Activated naive CD4-positive, alpha-beta T cell treated with anti-CD3 and anti-CD28 coated beads, Interleukin-2, amount 50 U/mL, for 24 hours (primary cell): ENCODE measurements around the gene RPS2.
A peak's percentile ranks its signal among the peaks of the same experiment; 100 is the strongest.
"Not testable (repeated sequence)": the region's sequence is repeated elsewhere in the genome, so short reads cannot be mapped to it uniquely, and the experiment has no call there.

Experiments
- H3K27ac Mint-ChIP-seq: one replicate; pipeline ENCODE4 v1.8.0; 2021; ENCODE audit warnings: mild to moderate bottlenecking, mixed read lengths
- H3K27me3 Mint-ChIP-seq: one replicate; pipeline ENCODE4 v1.8.0; 2021; ENCODE audit warnings: mixed read lengths
- H3K36me3 Mint-ChIP-seq: one replicate; pipeline ENCODE4 v1.8.0; 2021; ENCODE audit warnings: mixed read lengths
- H3K4me1 Mint-ChIP-seq: one replicate; pipeline ENCODE4 v1.8.0; 2021; ENCODE audit warnings: mixed read lengths
- H3K4me3 Mint-ChIP-seq: one replicate; pipeline ENCODE4 v1.8.0; 2021; ENCODE audit warnings: mild to moderate bottlenecking, mixed read lengths
- H3K9me3 Mint-ChIP-seq: one replicate; pipeline ENCODE4 v1.8.0; 2021; ENCODE audit warnings: mixed read lengths

The RPS2 gene

DNA sequence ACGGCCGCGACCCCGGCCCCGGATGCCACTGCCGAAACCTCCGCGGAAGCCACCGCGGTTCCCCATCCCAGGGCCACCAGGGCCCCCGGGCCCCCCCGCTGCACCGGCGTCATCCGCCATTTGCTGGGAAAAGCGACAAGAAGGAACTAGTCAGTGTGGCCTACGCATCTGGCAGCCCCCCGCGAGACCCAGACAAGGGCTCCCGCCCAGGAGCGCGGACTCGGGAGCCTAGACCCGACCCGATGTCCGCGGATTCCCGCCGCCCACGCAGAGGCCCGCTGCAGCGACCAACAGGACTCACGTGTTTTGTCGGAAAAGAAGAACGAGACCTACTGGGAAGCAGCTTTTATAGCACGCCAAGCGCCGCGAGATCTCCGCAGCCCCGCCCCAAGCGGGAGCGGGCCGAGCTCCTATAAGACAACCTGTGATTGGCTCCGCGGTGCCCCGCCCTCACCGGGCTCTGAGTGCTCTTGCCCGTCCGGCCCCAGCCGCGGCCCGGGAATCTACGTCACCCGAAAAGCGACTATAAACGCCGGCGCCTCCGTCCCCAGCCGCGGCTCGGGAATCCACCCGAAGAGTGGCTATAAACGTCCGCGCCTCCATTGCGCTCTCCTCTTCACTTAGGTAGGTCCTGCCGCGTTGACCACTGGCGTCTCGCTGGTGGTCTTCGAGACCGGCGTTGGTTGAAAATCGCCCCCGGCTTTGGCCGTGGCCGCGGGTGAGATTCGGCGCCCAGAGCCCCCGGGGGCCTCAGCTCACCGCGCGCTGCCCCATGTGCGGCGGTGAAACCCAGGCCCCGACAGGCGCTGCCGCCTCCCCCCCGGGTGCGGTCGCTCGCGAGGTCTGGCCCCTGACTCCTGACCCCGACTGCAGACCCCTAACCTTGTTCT lies at the start of gene RPS2:
TSS of gene RPS2 (minus strand) at position 321 of the 890 bp plus-strand sequence. CDS start at position 120, 201 bp downstream.
- H3K36me3 Mint-ChIP-seq = peaks cover 22% of the 10 kb centered on the region
- H3K4me3 Mint-ChIP-seq = peak within 1 kb of the TSS; percentile 94
- no peaks in the 10 kb centered on the region for H3K9me3 Mint-ChIP-seq
- H3K27me3 Mint-ChIP-seq = no peaks in the 10 kb centered on the region
- peak within 1 kb of the TSS; percentile 98 for H3K27ac Mint-ChIP-seq
- peaks cover 31% of the 10 kb centered on the region for H3K4me1 Mint-ChIP-seq

GRCh38 chr16:2013527-2013926 lies 48.9 kb upstream of the RPS2 start:
- Mint-ChIP-seq H3K27ac (no peak overlapping the region), H3K4me3 (no peak overlapping the region), H3K36me3 (no peaks in the 10 kb centered on the region), H3K27me3 (no peaks in the 10 kb centered on the region), H3K9me3 (no peaks in the 10 kb centered on the region), H3K4me1 (peaks cover 9% of the 10 kb centered on the region)

- H3K4me3 Mint-ChIP-seq, H3K9me3 Mint-ChIP-seq, H3K27me3 Mint-ChIP-seq, H3K36me3 Mint-ChIP-seq, H3K27ac Mint-ChIP-seq: not testable (repeated sequence)
- peaks cover 27% of the 10 kb centered on the region for H3K4me1 Mint-ChIP-seq
Measured at GRCh38 chr16:2011726-2012125, 47.1 kb upstream of the RPS2 start.

DNA sequence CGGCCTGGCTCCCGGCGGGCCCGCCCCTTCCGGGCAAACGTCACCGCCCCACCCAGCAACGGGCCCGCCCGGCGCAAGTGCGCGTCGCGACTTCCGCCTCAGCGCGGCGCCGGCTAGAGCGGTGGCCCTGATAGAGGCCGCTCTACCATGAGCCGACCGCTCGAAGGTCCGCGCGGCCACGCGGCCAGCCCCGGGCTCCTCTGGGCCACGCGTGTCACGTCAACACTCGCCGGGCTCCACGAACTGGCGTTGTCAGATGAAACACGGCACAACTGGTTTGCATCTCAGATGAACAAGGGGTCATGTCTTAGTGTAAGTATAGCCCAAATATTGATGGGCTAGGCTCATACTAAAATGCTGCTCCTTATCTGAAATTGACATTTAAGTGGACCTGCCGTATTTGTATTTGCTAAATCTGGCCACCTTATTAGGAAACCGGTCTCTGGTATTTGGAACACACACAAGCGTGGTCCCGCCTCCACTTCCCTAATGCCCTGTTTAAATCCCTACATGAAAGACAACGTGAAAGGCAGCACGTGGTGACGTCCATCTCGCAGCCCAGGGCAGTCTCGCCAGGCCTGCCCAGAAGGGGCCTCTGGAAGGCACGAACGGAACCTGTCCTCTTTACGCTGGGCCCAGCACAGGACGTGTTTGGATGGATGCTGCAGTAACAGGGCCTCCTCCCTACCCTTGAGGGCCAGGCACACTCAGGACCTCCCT lies 45.3 kb upstream of the RPS2 start, which contains the start of gene ZNF598:
TSS of gene ZNF598 (minus strand) at position 31 of the 720 bp plus-strand sequence.
- H3K4me3 Mint-ChIP-seq = peak within 1 kb of the TSS; percentile 95
- H3K27me3 Mint-ChIP-seq = no peaks in the 10 kb centered on the region
- H3K27ac Mint-ChIP-seq = peak within 1 kb of the TSS; percentile 93
- peaks cover 2% of the 10 kb centered on the region for H3K36me3 Mint-ChIP-seq
- H3K9me3 Mint-ChIP-seq = no peaks in the 10 kb centered on the region
- H3K4me1 Mint-ChIP-seq = peaks cover 34% of the 10 kb centered on the region

GRCh38 chr16:2009164-2009711 lies 44.6 kb upstream of the RPS2 start:
- Mint-ChIP-seq H3K9me3 (no peaks in the 10 kb centered on the region), H3K36me3 (peaks cover 2% of the 10 kb centered on the region), H3K4me1 (peaks cover 36% of the 10 kb centered on the region), H3K27ac (no peak overlapping the region), H3K4me3 (peak overlapping the region; percentile 95), H3K27me3 (no peaks in the 10 kb centered on the region)

DNA sequence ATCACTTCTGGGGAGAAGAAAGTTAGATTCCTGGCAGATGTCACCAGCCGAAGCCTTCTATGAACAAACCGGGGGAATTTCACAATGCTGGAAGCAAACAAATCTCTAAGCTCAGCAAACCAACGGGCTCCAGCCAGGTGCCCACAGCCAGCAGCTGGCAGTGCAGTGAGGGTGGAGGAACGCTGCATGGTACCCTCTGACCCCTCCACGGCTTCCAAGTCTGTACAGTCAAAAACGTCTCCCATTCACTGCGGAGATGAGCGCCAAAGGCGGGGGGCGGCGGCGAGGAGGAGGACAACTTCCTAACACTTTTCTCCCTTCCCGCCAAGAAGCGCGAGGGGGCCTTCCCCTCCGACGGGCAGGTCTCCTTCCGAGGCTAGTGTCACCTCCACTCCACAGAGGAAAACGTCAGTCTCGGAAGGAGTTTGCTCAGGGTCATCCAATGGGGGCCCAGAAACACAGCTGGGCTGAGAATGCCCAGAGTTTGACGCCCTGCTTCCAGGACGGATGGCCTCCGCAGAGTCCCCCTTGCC lies 44.1 kb upstream of the RPS2 start:
- H3K36me3 Mint-ChIP-seq = peaks cover 2% of the 10 kb centered on the region
- peak overlapping the region; percentile 55 for H3K27ac Mint-ChIP-seq
- H3K9me3 Mint-ChIP-seq = no peaks in the 10 kb centered on the region
- H3K4me3 Mint-ChIP-seq = peak overlapping the region; percentile 95
- H3K27me3 Mint-ChIP-seq = no peaks in the 10 kb centered on the region
- H3K4me1 Mint-ChIP-seq = peaks cover 40% of the 10 kb centered on the region

GRCh38 chr16:2008009-2008526 lies 43.4 kb upstream of the RPS2 start:
- Mint-ChIP-seq H3K4me1 (peaks cover 40% of the 10 kb centered on the region), H3K4me3 (peak overlapping the region; percentile 95), H3K36me3 (peaks cover 2% of the 10 kb centered on the region), H3K9me3 (no peaks in the 10 kb centered on the region), H3K27me3 (no peaks in the 10 kb centered on the region), H3K27ac (peak overlapping the region; percentile 46)

DNA sequence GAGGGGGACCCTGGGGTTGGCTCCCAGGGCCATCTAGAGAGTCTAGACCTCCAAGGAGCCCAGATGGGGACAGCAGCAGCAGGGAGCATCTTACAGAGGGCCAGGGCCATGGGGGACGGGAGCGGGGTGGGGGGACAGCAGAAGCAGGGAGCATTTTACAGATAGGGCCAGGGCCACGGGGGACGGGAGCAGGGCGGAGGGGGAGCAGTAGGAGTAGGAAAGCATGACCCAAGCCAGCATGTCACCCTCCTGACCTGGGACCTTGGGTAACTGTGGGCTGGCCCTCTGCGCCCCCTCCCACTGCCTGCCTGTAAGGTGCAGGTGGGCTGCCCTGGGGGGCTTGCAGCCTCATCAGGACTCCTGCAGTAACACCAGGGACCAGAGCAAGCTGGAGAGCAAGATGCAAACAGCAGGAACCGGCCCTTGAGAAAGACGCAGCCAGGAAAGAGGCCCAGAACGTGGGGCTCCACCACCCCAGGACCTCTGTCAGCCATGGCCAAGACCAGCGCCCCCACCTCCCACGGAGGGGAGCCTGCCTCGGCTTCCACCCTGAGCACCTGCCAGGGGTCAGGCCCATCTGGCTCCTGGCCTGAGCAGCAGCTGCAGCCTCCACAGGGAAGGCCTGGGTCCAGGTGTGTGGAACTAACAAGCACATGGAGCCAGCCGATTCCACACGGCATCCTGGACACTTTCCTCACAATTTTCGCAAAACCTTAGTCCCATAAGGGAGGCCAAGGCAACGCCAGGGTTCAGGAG lies 42.6 kb upstream of the RPS2 start:
- H3K27ac Mint-ChIP-seq = no peak overlapping the region
- no peaks in the 10 kb centered on the region for H3K27me3 Mint-ChIP-seq
- H3K36me3 Mint-ChIP-seq = peaks cover 2% of the 10 kb centered on the region
- H3K9me3 Mint-ChIP-seq = no peaks in the 10 kb centered on the region
- H3K4me1 Mint-ChIP-seq = peaks cover 40% of the 10 kb centered on the region
- peak overlapping the region; percentile 95 for H3K4me3 Mint-ChIP-seq

- no peak overlapping the region for H3K27ac Mint-ChIP-seq
- peaks cover 40% of the 10 kb centered on the region for H3K4me1 Mint-ChIP-seq
- H3K27me3 Mint-ChIP-seq = no peaks in the 10 kb centered on the region
- H3K4me3 Mint-ChIP-seq = peak overlapping the region; percentile 26
- H3K9me3 Mint-ChIP-seq = no peaks in the 10 kb centered on the region
- peaks cover 2% of the 10 kb centered on the region for H3K36me3 Mint-ChIP-seq
Measured at GRCh38 chr16:2006317-2006716, 41.7 kb upstream of the RPS2 start.

GRCh38 chr16:2005646-2006045 lies 41.0 kb upstream of the RPS2 start:
- Mint-ChIP-seq H3K9me3 (no peaks in the 10 kb centered on the region), H3K4me1 (peaks cover 40% of the 10 kb centered on the region), H3K4me3 (peak overlapping the region; percentile 26), H3K27ac (no peak overlapping the region), H3K36me3 (peaks cover 2% of the 10 kb centered on the region), H3K27me3 (no peaks in the 10 kb centered on the region)

- peaks cover 2% of the 10 kb centered on the region for H3K36me3 Mint-ChIP-seq
- peaks cover 35% of the 10 kb centered on the region for H3K4me1 Mint-ChIP-seq
- H3K27me3 Mint-ChIP-seq = no peaks in the 10 kb centered on the region
- no peak overlapping the region for H3K4me3 Mint-ChIP-seq
- H3K27ac Mint-ChIP-seq = no peak overlapping the region
- H3K9me3 Mint-ChIP-seq = no peaks in the 10 kb centered on the region
Measured at GRCh38 chr16:2004795-2005517, 40.3 kb upstream of the RPS2 start.

DNA sequence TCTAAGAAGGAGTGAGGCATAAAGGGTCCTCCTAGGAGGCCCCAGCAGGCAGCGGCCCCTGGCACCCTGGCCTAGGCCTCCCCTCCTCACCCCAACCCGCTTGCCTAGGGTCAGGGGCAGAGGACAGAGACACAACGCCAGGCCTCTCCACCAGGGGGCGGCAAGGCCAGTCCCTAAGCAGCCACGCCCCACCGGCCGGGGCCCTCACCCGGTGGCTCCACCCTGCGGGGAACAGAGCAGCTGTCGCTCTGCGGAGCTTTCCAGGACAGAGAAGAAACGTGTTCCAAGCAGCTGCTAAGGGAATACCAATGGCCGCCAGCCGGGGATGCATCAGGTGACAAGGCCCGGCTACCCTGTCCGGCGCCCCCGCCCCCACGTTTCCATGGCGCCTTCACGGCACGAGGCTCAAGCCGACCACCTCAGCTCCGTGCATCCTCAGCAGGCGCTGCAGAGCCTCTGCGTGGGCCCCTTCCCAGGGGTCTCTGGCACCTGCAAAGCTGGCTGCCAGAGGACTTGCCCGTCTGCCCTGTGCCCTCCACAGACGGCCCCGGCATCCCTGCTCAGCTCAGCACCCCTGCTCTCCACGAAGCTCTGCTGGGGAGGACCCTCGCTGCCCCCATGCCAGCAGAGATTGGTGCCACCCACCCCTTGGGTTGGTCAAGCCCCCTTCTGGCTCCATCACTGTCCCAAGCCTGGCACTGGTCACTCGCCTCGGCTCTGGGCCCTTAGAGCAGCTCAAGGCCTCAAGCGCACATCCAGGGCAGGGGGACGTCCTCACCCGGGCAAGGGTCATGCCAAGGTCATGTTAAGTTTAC lies 39.4 kb upstream of the RPS2 start:
- Mint-ChIP-seq H3K9me3 (no peaks in the 10 kb centered on the region), H3K27me3 (no peaks in the 10 kb centered on the region), H3K27ac (no peak overlapping the region), H3K36me3 (peaks cover 2% of the 10 kb centered on the region), H3K4me1 (peaks cover 35% of the 10 kb centered on the region), H3K4me3 (no peak overlapping the region)

DNA sequence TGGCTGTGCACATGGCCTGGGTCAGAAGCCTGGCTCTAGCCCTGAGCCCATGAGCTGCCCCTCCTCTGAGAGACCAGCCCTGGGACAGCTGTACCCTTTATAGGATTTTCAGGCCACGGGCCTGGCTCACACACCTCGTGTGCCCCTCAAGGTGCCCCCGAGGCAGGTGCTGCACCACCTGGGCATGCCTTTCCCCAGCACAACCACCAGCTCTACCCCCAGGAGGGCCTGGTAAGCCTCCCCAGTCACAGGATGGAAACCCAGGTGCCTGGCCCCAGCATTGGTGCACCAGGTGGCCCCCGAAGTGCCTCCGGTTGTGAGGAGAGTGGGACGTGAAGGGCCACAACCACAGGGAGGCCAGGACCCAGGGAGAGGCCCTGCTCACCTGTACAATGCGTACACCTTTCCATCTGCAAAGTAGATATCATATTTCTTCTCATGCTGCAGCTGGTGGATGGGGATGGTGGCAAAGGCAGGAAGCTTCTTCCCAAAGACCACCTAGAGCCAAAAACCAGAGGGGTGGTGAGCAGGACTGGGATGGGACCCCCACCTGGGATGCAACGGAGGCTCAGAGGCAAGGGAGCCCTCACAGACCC lies 38.7 kb upstream of the RPS2 start:
- Mint-ChIP-seq H3K4me3 (no peak overlapping the region), H3K4me1 (peaks cover 29% of the 10 kb centered on the region), H3K9me3 (no peaks in the 10 kb centered on the region), H3K27ac (no peak overlapping the region), H3K27me3 (no peaks in the 10 kb centered on the region), H3K36me3 (peaks cover 3% of the 10 kb centered on the region)
